Measurements from ENCODE around the gene PHIP.

- TF ChIP-seq CTCF (IDR thresholded peaks at IDR 0.05) (no peak), POLR2A (IDR thresholded peaks at IDR 0.05) (no peak)
Measured at GRCh38 chr6:79111549-79111948, 33.5 kb upstream of the PHIP start.

Data from body of pancreas (tissue), 4 donors.